Measurements from ENCODE around the gene MAMSTR.

The MAMSTR gene

GRCh38 chr19:48745208-48745995, 25.9 kb upstream of the MAMSTR start:
- peak; percentile 45 for DNase-seq

- DNase-seq = no peak
These were observed 22.6 kb upstream of the MAMSTR start for GRCh38 chr19:48742096-48742495.

GRCh38 chr19:48741129-48741999, 21.8 kb upstream of the MAMSTR start:
- DNase-seq = no peak

GRCh38 chr19:48740164-48740972, 20.8 kb upstream of the MAMSTR start, which contains the start of gene RASIP1:
Gene RASIP1, minus strand, starts transcription at chr19:48740610. Its CDS starts 328 bp downstream, at chr19:48740282.
- DNase-seq = no peak

- no peak for DNase-seq
These were observed 20.1 kb upstream of the MAMSTR start for GRCh38 chr19:48739404-48740163.

- DNase-seq = peak; percentile 90
These were observed 19.3 kb upstream of the MAMSTR start for GRCh38 chr19:48738557-48739403.

GRCh38 chr19:48737360-48737998, 18.0 kb upstream of the MAMSTR start:
- no peak for DNase-seq

- DNase-seq = no peak
These were observed 15.6 kb upstream of the MAMSTR start for GRCh38 chr19:48735031-48735615.

- no peak for DNase-seq
These were observed 15.1 kb upstream of the MAMSTR start for GRCh38 chr19:48734625-48735024.

- DNase-seq = no peak
These were observed 11.9 kb upstream of the MAMSTR start for GRCh38 chr19:48731452-48731851.

GRCh38 chr19:48728911-48729664, 9.6 kb upstream of the MAMSTR start:
- DNase-seq = no peak

GRCh38 chr19:48726556-48726955, 7.0 kb upstream of the MAMSTR start:
- no peak for DNase-seq

GRCh38 chr19:48724796-48725753, 5.5 kb upstream of the MAMSTR start:
- no peak for DNase-seq

GRCh38 chr19:48722196-48722708, 2.7 kb upstream of the MAMSTR start:
- no peak for DNase-seq

GRCh38 chr19:48720613-48721296, 1.2 kb upstream of the MAMSTR start:
- peak; percentile 92 for DNase-seq

GRCh38 chr19:48720251-48720612, 707 bp upstream of the MAMSTR start:
- no peak for DNase-seq

- DNase-seq = no peak
These were observed 754 bp downstream of the MAMSTR start for GRCh38 chr19:48718711-48719231.
